HG03025 (cell line): ENCODE results near the gene SPNS2.

Source experiments
- ATAC-seq: cut with Tn5 transposase; IDR thresholded peaks from one replicate; pipeline ENCODE4 v1.9.1; 2021; ENCODE audit warnings: mild to moderate bottlenecking, moderate library complexity; ENCODE audit not compliant: unreplicated experiment, low FRiP score

Gene SPNS2

DNA sequence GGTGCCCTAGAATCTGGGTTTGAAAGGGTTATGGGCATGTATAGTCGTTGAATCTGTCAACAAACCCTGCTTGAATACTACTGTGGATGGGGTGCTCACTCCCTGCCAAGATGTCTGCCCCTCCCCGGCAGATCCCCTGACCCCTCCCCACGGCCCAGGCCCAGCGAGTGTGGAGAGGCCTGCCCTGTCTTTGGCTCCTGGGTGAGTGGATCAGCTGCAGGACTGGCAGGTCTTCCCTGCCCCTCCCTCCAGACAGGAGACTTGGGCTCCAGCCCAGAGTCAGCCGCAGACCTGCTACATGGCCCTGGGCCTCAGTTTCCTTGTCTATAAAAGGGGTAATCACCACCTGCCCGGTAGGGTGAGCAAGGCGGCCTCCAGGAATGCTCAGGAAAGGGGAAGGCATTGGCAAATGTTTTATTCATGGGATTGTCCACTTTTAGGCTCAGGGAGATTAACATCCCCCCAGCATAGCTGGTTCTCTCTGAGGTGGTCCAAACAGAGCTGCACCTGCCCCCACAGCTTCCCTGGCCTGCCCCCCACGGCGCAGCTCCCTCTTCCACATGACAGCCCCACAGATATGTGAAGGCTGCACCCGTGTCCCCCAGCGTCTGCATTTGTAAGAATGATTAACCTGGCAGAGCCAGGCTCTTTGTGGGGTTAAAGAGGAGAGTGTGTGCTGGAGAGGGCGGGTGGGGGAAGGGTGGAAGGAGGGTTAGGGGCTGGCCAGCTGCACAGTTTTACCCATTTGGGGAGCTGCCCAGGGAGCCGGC lies 18.5 kb upstream of the SPNS2 start:
- no peak for ATAC-seq

DNA sequence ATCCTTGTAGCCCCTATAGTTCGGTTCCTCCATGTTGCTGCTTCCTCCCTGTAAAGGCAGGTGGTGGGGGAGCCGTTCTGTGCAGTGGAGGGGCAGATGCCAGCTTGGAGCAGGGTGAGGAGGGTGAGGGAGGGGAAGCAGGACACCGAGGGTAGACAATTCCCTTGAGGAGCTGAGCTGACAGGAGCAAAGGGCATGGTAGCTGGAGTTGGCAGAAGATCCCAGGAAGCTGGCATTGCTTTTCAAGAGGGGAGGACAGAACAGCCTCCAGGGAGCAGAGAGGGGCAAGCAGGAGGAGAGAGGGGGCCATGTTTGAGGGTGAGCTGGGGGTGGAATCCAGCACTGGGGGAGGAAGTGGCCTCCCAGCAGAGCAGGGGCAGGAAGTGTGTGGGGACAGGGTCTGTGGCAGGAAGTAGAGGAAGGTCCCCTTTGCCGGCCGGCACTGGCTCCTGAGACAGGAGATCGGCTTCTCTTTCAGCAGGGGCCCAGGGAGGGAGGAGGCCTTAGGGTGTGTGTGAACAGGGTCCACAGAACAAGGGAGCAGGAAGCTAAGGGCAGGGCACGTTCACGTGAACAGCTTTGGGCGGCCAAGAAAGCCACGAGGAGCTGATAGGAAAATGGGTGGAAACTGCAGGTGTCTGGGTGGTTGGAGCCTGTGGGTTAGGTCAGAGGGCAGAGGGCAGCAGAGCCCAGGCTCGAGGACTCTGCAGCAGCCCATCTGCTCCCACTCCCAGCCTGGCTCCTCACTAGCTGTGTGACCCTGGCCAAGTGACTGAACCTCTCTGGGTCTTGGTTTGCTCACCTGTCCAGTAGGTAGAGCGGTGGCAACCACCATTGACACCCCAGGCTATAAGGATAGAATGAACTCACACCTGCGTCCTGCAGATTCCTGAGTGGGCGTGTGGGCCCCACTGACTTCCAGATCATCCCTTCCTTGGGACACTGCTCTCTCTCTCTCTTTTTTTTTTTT lies 17.5 kb upstream of the SPNS2 start:
- no peak for ATAC-seq

DNA sequence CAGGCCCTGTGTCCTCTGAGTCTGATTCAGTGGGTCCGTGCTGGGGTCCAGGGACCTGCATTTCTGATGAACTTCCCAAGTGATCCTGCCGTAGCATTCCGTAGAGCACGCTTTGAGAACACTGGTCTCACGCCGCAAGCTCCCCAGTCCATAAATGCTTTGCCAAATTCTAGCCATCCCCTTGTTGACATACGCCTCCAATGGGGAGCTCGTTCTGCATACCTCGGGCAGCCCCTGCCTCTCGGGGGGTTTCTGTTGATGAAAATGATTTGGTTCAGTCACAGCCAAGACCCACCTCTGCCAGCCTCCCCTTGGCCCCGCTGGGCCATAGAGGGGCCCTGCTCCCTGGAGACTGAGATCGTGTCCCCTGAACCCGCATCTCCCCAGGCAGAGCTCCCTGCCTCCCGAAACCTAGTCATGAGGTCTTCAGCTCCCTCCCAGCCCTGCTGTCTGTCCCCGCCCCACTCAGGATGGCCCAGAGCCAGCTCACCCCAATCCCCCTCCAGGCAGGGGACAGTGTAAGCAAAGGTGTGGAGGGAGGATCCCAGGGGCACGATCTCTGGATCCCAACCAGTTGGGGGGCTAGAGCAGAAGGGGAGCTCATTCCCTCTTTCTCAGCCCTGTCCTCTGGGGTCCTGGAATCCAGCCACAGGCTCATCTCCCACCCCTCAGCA lies 16.2 kb upstream of the SPNS2 start:
- no peak for ATAC-seq

DNA sequence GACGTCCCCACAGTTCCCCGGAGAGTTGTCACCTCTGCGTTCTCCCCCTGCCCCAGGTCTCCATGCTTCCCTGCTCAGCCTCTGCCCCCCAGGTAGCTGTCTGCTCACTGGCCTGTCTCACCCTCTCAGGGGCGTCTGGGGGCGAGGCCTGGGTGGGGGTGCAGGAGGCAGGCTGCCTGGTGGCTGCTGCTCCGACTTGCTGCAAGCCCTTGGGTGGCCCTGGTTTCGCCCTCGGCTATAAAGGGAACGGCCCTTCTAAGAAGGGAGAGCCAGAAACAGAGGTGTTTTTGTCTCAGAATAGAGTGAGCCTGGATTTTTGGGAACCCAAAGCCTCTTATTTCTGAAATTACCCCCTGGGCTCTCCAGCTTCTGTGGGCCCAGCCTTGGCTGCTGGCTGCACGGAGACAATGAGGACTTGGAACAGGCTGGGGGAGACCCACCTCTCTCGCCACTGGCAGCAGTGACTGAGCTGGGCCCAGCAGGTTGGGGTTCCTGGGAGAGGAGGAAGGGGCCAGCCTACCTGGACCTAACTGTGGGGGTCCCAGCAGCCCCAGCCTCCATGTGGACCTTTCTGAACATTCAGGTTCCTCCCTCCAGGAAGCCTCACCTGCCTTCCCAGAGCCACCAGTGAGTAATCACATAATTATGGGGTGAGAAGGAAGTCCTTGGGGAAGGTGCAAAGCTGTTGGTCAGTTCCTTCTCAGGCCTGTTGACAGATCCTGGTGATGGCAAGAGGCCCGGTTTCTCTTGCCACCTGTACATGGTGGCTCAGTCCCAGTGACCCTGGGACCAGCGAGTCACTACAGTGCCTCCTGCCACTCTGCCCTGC lies 15.5 kb upstream of the SPNS2 start:
- ATAC-seq = no peak

DNA sequence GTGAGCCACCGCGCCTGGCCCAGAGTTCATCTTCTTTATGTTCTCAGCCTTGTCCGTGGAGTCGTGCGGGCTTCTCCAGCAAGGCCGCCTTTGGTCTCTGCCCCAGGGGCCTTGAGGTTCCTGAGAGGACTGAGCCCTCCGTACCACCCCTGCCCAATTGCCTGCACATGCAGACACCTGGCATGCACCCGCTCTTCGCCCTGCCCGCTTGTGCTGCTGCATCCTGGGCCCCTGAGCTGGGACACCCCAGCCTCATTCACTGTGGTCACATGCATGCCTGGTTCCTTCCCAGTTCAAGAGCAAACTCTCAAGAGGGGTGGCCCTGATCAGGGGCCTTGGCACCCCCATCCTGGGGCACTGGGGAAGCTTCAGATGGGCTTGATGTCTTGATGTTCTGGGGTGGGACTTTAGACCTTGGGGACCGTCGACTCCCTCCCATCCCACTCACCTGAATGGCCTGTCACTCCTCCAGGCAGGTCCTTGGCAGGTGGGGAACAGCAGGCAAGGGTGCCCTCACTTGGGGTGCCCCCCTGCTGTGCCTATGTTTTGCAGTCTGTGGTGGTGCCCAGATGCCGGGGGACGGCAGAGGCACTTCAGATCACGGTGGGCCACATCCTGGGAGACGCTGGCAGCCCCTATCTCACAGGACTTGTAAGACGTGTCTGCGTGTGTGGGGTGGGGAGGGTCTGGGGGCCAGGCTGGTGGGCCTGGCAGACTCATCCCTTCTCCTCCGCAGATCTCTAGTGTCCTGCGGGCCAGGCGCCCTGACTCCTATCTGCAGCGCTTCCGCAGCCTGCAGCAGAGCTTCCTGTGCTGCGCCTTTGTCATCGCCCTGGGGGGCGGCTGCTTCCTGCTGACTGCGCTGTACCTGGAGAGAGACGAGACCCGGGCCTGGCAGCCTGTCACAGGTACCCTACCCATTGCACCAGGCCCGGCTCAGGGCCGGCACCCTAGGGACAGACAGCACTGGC lies 12.7 kb upstream of the SPNS2 start:
- no peak for ATAC-seq

DNA sequence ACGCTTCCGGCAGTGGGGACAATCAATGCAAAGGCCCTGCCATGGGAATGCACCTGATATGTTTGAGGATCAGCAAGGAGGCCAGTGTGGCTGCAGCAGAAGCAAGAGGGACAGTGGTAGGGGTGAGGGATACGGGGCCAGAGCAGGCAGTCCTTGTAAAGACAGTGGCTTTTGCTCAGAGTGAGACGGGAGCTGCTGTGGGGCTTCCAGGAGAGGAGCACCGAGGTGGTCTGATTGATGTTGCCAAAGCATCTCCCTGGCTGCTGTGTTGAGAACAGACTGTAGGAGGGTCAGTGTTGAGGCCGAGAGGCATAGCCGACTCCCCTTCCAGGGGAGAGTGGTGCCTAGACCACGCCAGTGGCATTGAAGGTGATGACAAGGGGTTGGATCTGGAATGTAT lies 11.4 kb upstream of the SPNS2 start:
- no peak for ATAC-seq

DNA sequence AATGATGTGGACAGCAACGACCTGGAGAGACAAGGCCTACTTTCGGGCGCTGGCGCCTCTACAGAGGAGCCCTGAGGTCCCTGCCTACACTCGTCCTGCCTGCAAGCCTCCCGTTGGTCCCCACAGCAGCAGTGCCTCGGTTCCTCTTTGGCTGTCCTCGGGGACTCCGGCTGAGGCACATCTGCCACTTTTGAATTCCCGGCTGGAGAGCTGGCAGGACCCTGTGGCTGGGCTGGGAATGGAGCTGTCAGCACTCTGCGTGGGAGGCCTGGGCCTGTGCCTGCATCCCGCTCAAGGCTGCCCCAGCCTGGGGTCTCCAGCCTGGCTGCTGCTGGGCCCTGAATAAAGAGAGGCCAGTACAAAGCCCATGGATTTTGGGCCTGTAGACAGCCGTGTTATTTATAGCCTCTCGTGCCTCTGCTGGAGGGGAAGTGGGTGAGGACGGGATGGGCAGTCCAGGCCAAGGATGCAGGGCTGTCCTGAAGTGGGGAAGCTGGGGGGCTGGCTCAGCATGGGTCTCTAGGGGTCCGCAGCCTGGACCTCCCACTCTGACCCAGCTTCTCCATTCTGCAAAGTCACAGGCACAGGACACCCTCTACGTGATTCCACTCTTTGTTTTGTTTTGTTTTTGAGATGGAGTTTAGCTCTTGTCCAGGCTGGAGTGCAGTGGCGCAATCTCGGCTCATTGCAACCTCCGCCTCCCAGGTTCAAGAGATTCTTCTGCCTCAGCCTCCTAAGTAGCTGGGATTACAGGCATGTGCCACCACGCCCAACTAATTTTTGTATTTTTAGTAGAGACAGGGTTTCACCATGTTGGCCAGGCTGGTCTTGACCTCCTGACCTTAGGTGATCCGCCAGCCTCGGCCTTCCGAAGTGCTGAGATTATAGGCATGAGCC lies 10.6 kb upstream of the SPNS2 start:
- no peak for ATAC-seq

DNA sequence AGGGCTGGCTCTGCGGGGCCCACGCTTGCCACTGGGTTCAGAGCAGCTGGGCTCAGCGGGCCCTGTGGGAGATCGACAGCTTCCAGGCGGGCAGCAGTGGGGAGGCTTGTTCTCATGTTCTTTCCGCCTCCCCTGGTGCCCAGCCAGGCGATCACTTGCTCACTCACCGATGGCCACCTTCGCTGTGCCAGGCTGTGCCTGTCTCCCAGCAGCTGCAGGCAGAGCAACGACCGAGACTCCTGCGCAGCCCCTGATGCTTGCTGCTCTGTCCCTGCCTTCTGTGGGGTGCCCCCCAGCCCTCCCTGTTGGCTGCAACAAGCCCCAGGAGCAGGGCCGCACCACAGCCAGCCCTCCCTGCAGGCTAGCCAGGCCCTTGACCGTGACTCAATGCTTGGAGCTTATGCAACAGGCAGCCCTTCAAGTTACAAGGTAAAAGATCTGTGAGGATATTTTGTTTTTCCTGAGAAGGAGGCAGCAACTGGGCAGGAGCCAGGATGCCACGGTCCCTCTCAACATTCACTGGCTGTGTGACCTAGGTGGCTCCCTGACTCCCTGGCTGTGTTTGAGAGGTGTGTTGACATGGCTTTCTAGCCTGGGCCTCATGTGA lies 9.6 kb upstream of the SPNS2 start:
- ATAC-seq = no peak

DNA sequence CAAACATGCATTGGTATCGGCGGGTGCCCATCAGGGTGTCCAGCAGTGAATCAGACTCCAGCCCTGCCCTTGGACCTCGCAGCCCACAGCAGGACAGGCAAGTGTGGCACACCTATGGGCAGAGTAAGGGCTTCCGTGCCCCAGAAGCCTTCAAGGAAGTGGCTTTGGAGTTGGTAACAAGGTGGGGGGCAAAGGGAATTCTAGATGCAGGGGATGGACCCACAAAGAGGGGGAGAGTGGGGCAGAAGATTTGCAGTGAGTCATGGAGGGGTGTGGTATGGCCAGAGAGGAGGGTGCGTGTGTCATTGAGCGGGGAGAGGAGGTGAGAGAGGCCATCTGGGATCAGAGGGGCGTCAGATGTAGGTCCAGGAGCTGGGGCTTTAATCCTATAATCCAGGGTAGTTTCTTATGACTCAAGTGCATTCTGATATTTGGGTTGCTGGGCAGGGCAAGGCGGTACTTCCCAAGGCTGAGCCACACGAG lies 8.5 kb upstream of the SPNS2 start:
- no peak for ATAC-seq

DNA sequence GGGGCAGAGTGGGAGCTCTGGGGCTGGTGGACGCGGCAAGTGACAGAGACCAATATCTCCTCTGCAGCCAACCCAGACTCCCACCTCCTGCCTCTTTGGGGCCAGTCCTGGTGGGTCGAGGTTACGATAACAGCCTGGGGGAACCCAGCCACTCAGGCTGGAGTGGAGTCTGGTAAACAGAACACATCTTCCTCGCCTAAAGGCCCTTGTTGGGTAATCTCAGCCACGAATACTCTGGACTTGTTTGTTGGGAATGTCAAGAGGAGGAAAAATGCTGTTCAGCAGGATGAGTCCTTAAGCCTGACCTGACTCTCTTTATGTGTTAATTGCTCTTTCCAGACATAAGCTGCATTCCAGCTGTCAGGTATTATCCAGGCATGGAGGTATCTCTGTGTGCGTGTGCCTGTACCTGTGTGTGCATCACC lies 8.0 kb upstream of the SPNS2 start:
- no peak for ATAC-seq

DNA sequence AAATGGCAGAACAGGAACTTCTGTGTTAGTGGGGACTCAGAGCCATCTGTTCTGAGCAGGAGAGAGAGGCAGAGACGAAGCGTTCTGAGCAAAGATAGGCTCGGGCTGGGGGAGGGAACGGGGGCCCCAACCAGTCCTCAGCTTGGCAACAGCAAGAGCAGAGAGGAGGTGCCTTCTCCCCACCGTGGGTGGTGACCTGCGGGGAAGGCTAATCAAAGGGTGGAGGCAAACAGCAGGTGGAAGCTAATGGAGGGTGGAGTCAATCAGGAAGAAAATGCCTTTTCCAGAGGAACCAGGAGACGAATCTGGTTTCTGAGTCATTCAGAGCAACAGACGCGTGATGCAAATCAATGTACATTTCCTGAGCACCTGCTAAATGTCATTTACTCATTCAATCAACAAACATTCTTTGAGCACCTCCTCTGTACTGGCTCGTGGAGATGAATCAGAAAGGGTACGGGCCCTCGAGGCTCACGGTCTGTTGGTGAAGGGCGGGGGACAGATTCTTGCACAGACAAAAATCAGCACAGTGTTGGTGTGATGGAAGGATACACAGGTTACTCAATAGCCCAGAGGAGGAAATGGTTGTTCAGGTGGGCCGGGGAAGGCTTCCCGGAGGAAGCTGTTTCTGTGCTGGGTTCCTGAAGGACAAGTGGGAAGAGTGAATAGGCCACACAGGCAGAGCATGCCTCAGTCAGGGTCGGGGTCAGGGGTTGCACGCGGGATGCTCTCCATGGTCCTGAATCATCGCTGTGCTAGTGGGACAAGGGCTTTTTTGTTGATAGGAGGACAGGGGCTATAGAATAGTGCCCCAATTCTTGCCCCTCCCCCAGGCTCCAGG lies 5.7 kb upstream of the SPNS2 start:
- ATAC-seq = no peak

DNA sequence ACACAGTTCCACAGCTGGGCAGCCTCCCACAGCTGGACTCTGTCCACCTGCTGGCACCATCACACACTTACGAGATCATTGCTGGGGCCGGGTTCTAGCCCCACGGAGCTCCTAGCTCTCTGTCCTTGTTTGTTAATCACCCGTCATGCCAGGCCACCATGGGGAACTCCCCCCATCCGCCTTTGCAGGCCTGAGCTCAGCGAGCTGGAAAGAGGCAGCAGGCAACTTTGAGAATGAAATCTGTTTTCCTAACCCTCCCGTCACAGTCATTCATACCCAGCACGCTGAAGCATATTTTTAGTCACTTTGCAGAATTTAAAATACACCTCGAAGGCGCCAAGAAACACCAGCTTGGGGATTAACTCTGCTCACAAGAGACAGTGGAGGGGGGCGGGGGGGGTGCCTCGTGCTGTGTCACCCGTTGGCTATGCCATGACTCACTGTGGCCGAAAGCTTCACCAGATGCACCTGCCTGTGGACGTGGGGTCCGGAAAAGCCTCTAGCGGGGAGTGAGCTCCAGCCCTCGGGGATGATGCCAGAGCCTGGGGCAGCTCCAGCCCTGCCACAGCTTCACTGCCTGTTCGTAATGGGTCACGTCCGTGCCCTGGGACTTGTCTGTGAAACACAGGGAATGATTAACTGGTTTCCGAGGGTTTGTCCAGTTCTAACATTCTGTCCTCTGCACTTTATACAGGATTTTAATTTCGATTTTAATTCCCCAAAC lies 1.4 kb upstream of the SPNS2 start:
- ATAC-seq = no peak

DNA sequence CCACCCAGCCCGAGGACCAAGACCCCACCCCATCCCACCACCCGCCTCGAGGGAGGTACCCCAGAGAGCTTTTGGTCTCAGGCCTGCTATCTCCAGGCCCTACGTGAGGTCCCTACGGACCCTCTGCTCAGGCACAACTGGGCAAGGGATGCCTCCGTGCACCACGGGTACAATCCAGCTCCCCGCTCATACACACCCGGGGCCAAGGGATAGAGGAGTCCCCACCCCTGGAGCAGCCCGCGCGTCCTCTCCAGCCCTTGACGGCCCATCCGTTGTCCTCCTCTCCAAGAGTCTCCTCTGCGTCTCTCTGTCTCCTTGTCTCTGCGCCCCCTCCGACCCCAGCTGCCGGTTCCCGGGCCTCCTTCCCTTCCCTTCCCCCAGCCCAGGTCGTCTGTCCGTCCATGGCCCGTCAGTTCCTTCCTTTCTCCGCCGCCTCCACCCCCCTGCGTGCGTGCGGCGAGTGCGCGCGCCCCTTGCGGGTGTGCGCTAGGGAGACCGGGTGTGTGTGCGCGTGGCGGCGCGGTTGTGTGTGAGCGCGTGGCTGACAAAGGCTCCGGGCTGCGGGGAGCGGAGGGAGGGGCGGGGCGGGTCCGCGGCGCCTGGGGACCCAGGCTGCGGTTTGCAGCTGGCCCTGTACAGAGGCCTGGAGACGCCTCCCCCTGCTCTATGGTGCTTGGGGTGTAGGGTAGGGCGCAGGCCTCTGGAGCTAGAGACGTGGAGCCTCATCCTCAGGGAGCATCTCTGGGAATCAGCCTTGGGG lies 930 bp downstream of the SPNS2 start:
- ATAC-seq = no peak

DNA sequence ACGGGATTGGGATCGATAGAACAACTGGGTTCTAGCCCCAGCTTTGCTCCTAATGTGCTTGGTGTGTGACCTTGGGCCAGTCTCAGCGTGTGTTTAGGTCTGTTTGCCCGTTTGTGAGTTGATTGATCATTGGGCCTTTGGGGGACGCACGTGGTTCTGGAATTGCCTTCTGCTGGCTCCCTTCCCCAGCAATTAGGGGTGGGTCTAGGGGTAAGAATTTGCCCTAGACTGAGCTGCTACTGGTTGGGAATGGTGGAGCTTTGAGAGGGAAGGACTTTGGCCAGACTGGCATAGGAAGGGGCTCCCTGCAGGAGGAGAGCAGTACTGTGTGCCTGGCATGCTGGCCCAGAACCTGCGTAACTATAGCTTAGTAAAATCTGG lies 1.5 kb downstream of the SPNS2 start:
- ATAC-seq = no peak

DNA sequence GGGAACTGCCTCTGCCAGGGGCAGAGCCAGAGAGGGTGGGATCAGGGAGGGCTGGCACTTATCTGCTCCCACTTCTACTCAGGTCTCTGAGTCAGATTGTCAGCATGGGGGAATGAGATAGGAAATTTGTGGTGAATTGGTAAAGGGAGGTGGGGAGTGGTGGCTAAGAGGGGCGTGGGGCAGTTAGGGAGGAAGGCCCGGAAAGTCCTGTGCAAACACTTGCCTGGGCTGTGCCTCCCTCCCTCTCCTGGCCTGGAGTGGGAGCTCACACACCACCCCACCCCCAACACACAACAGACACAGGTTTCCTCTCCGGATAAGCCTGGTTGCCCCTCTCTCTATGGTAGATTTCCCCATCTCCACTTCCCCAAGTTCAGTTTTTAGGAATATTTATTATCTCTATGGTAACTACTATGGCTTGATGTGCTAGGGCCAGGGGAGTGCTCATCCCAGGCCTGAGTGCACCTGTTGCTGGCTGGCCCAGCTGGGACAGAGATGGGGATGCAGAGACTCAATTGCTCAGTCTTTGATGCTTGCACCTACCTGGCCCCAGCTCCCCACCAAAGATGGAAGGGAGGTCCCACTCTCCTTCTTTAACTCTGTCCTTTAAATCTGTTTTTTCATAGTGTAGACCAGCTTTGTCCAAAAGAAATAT lies 2.7 kb downstream of the SPNS2 start:
- ATAC-seq = no peak
